Activated naive CD4-positive, alpha-beta T cell treated with anti-CD3 and anti-CD28 coated beads, Interleukin-2, amount 10 ng/mL, durations not matched to agents 7 days and 5 days (primary cell): ENCODE measurements around the gene SLC38A8.

Experiments used
- CTCF ChIA-PET: fragments of 350-600 bp; sonication (Branson Sonifier 250); formaldehyde crosslinking; loops from one replicate; lab custom pipeline; 2021; ENCODE audit warnings: antibody characterized with exemption; lab: Charles Lee
- DNase-seq: peaks from one replicate; pipeline ENCODE4 v3.0.0-alpha.2; 2020
- H3K27ac Mint-ChIP-seq: one replicate; pipeline ENCODE4 v1.8.0; 2021; ENCODE audit warnings: mild to moderate bottlenecking, moderate library complexity, mixed read lengths
- H3K27me3 Mint-ChIP-seq: one replicate; pipeline ENCODE4 v1.8.0; 2021; ENCODE audit warnings: mild to moderate bottlenecking, mixed read lengths
- H3K36me3 Mint-ChIP-seq: one replicate; pipeline ENCODE4 v1.8.0; 2021; ENCODE audit warnings: mixed read lengths
- H3K4me1 Mint-ChIP-seq: one replicate; pipeline ENCODE4 v1.8.0; 2021; ENCODE audit warnings: mixed read lengths
- H3K4me3 Mint-ChIP-seq: one replicate; pipeline ENCODE4 v1.8.0; 2021; ENCODE audit warnings: mild to moderate bottlenecking, moderate library complexity, mixed read lengths
- H3K9me3 Mint-ChIP-seq: one replicate; pipeline ENCODE4 v1.8.0; 2021; ENCODE audit warnings: mixed read lengths

The SLC38A8 gene

DNA sequence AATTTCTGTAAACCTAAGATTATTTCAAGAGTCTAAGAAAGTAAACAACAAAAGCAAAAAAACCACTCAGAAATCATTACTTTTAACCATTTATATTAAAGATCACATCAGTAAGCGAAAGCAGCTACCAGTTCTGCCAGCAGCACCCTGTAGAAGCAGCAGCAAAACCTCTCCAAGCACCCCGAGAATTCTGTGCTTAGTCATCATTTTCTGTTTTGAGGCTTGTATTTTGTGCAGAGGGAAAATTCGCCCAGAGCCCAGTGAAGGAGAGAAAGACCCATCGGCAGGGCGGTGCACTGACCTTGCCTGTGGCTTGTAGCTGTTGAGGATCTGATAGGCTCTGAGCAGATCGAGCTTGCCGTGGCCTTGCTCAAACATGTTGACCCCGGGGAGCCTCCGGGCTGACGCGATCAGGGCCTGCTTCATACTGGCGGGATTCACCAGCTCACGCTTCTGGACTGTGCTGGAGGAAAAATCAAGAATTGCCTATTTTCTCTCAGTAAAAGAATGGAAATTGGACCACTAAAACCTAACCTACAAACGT, 38.9 kb upstream of the SLC38A8 start:
- Mint-ChIP-seq H3K27ac (no peak overlapping the region), H3K27me3 (no peaks in the 10 kb centered on the region), H3K4me3 (no peak overlapping the region), H3K36me3 (peaks cover 43% of the 10 kb centered on the region), H3K9me3 (no peaks in the 10 kb centered on the region), H3K4me1 (peaks cover 15% of the 10 kb centered on the region)
- DNase-seq: no peak
- CTCF ChIA-PET: interaction anchor here (0.6 to 3.2 kb wide), 3 partner anchors 11 to 94 kb away, joined by 3 to 12 read pairs (median 3); no protein-coding TSS in a partner anchor

DNA sequence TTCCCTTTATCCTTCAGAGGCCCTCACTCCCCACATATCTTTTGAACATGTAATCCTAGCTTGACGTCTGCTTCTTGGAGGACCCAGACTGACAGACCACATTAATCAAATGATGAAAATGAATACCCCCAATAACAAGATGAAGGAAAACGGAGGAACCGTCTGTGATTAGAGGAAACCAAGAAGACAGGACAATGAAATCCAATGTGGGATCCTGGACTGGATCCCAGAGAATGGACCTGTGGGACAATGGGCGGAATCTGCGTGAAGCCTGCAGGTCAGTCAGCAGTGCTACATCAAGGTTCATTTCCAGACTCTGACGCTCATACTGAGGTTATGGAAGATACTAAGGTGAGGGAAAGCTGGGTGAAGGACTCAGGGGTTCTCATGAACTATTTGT, 38.2 kb upstream of the SLC38A8 start:
- no peaks in the 10 kb centered on the region for H3K9me3 Mint-ChIP-seq
- peaks cover 8% of the 10 kb centered on the region for H3K4me1 Mint-ChIP-seq
- CTCF ChIA-PET: interaction anchor here (1.0 to 3.2 kb wide), 2 partner anchors 10 to 95 kb away, joined by 3 to 12 read pairs; no protein-coding TSS in a partner anchor
- no peak overlapping the region for H3K4me3 Mint-ChIP-seq
- H3K36me3 Mint-ChIP-seq: peaks cover 38% of the 10 kb centered on the region
- DNase-seq: no peak
- no peak overlapping the region for H3K27ac Mint-ChIP-seq
- H3K27me3 Mint-ChIP-seq: no peaks in the 10 kb centered on the region

DNA sequence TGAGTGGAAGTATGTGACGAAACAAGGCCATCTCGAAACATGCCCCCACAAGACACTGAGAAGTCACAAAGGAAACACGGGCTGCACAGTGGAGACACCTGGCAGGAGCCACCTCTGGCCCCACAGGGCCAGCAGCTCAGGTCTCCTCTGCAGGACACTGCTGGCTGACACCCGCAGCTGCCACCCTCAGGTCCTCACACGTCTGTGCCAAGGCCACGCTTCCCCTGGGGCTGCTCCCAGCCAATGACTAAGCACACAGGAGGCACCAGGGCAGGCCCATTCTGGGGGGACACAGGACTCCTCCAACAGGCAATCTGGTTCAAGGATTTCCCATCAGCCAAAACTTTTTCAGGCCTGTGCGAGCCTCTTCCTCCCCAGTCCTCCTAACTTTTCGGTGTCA, 37.8 kb upstream of the SLC38A8 start:
- Mint-ChIP-seq H3K36me3 (peaks cover 40% of the 10 kb centered on the region), H3K4me3 (no peak overlapping the region), H3K27me3 (no peaks in the 10 kb centered on the region), H3K27ac (no peak overlapping the region), H3K9me3 (no peaks in the 10 kb centered on the region), H3K4me1 (peaks cover 6% of the 10 kb centered on the region)
- CTCF ChIA-PET: interaction anchor here (1.4 to 3.2 kb wide), 2 partner anchors 15 to 96 kb away, joined by 7 to 12 read pairs; no protein-coding TSS in a partner anchor
- DNase-seq: no peak

DNA sequence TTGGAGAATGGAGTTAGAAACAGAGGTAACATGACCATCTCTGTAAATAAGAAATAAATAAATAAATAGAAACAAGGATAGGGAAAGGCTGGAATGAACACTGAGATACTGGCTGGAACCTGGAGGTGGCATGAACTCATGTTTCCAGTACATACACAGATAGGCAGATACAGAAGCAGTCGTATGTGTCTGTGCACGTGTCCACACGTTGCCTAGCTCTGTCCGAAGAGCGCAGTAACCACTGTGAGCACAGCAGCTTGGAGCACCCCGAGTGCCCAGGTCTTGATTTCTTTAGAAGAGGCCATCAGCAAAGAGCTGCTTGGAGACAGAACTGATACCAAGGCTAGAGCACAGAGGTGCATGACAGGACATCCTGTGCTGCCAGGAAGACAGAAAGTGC, 37.1 kb upstream of the SLC38A8 start:
- Mint-ChIP-seq H3K27ac (no peak overlapping the region), H3K27me3 (no peaks in the 10 kb centered on the region), H3K9me3 (no peaks in the 10 kb centered on the region), H3K4me1 (no peaks in the 10 kb centered on the region), H3K4me3 (no peak overlapping the region), H3K36me3 (peaks cover 44% of the 10 kb centered on the region)
- DNase-seq: no peak
- CTCF ChIA-PET: interaction anchor here (0.6 to 3.2 kb wide), 3 partner anchors 14 to 96 kb away, joined by 3 to 12 read pairs (median 7); no protein-coding TSS in a partner anchor

DNA sequence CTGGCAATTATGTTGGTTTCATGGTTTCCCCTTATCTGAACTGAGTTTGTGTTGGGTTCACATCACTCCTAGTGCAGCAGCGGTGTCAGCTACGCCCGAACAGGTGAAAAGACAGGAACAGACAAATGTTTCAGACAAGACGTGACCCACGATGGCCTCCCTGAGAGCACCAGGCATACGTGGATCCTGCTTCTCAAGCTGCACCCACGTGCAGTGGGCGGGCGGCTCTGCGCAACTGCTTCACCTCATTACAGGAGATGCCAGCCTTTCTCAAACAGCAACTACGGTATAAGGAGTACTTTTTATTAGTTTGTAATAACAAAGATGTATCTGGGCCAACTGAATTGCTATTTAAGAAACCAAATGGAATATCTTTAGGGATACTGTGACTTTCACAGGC, 32.8 kb upstream of the SLC38A8 start:
- Mint-ChIP-seq H3K4me3 (no peak overlapping the region), H3K36me3 (peaks cover 46% of the 10 kb centered on the region), H3K27me3 (no peaks in the 10 kb centered on the region), H3K27ac (no peak overlapping the region), H3K4me1 (no peaks in the 10 kb centered on the region), H3K9me3 (no peaks in the 10 kb centered on the region)
- DNase-seq: no peak
- CTCF ChIA-PET: interaction anchor here (0.7 to 0.9 kb wide), 3 partner anchors 10 to 119 kb away, joined by 3 to 4 read pairs (median 3); no protein-coding TSS in a partner anchor

DNA sequence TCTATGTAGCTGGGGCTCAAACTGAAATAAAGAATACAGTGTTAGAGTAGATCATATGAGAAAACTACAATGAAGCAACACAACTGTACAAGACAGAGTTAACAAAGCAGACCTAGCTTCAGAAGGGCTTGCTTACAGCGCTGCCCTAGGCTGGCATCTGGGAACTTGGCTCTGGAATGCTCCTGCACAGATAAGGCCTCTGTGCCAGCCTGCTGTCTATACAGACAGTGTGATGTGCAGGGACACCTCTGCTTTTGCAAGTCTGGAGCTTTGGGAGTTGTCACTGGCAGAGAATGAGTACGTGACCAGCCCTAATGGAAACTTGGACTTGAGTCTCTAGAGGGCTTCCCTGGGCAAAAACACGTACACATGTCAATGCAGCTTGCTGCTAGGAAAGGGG, 32.1 kb upstream of the SLC38A8 start:
- no peak overlapping the region for H3K27ac Mint-ChIP-seq
- CTCF ChIA-PET: interaction anchor here (0.7 to 0.9 kb wide), 3 partner anchors 11 to 118 kb away, joined by 3 to 4 read pairs (median 3); no protein-coding TSS in a partner anchor
- H3K4me3 Mint-ChIP-seq: no peak overlapping the region
- H3K36me3 Mint-ChIP-seq: peaks cover 48% of the 10 kb centered on the region
- no peak for DNase-seq
- no peaks in the 10 kb centered on the region for H3K4me1 Mint-ChIP-seq
- no peaks in the 10 kb centered on the region for H3K27me3 Mint-ChIP-seq
- no peaks in the 10 kb centered on the region for H3K9me3 Mint-ChIP-seq

DNA sequence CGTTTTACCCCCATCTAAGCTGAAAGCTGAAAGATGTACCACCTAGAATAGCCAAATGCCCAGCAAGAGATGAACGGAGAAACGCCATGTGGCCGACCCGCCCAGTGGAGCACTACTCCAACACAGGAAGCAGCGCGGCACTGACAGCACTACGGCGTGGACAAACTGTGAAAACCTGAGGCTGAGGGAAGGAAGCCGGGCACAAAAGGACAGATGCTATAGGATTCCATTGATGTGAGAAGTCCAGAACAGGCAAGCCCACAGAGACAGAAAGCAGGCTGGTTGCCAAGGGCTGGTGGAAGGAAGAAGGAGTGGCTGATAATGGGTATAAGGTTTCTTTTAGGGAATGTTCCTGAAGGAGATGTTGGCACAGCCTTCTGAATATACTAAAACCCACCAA, 29.4 kb upstream of the SLC38A8 start:
- H3K36me3 Mint-ChIP-seq: peaks cover 60% of the 10 kb centered on the region
- DNase-seq: no peak
- no peaks in the 10 kb centered on the region for H3K27me3 Mint-ChIP-seq
- CTCF ChIA-PET: no interaction called here
- no peaks in the 10 kb centered on the region for H3K4me1 Mint-ChIP-seq
- H3K9me3 Mint-ChIP-seq: no peaks in the 10 kb centered on the region
- no peak overlapping the region for H3K4me3 Mint-ChIP-seq
- H3K27ac Mint-ChIP-seq: no peak overlapping the region

DNA sequence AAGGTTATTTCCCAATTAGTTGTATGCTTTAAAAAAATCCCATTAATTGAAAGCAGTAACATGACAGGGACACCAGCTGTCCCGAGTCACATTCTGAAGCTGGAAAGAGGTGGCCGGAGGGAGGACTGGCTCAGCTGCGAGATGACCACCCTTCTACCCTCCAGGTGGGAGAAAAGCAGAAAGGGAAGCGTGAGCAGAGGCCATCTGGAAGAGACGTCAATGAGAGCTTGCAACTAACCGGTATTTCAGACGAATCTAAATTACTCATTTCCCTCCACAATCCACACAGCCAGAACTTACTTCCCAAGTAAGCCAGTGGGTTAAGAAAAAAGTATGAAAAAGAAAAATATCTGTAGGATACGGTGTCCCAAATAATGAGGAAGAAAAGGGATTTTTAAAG, 28.5 kb upstream of the SLC38A8 start:
- CTCF ChIA-PET: interaction anchor here (1.4 to 1.9 kb wide), 2 partner anchors 10 to 114 kb away, joined by 3 to 7 read pairs; no protein-coding TSS in a partner anchor
- peaks cover 60% of the 10 kb centered on the region for H3K36me3 Mint-ChIP-seq
- DNase-seq: no peak

DNA sequence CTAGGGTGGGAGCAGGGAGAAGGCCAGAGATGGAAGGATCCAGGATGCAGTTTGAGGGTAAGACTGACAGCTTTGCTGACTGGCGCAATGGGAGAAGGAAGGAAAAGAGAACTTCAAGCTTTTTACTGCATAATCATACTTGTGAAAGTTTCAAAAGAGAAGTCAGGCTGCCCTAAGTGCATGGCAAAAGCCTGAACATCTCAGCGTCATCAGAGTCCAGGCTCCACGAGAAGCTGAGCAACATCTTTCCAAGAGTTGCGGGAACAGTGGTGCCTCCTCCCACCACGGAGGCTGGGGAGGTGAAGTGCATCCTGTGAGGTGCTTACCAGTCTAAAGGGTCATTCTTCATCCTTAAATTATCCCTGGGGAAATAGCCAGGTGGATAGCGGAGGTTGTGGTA, 26.9 kb upstream of the SLC38A8 start:
- no peak overlapping the region for H3K27ac Mint-ChIP-seq
- no peak overlapping the region for H3K4me3 Mint-ChIP-seq
- peaks cover 2% of the 10 kb centered on the region for H3K4me1 Mint-ChIP-seq
- DNase-seq: no peak
- no peaks in the 10 kb centered on the region for H3K9me3 Mint-ChIP-seq
- CTCF ChIA-PET: interaction anchor here (0.9 to 1.9 kb wide), 7 partner anchors 12 to 117 kb away, joined by 3 to 7 read pairs (median 3); partner anchors contain the start of genes OSGIN1 and TAF1C
- H3K27me3 Mint-ChIP-seq: no peaks in the 10 kb centered on the region
- H3K36me3 Mint-ChIP-seq: peaks cover 57% of the 10 kb centered on the region

More for the DNA sequence above, 28.5 kb upstream of the SLC38A8 start:
- no peak overlapping the region for H3K4me3 Mint-ChIP-seq
- no peaks in the 10 kb centered on the region for H3K27me3 Mint-ChIP-seq
- H3K9me3 Mint-ChIP-seq: no peaks in the 10 kb centered on the region
- H3K4me1 Mint-ChIP-seq: peaks cover 2% of the 10 kb centered on the region
- H3K27ac Mint-ChIP-seq: no peak overlapping the region

DNA sequence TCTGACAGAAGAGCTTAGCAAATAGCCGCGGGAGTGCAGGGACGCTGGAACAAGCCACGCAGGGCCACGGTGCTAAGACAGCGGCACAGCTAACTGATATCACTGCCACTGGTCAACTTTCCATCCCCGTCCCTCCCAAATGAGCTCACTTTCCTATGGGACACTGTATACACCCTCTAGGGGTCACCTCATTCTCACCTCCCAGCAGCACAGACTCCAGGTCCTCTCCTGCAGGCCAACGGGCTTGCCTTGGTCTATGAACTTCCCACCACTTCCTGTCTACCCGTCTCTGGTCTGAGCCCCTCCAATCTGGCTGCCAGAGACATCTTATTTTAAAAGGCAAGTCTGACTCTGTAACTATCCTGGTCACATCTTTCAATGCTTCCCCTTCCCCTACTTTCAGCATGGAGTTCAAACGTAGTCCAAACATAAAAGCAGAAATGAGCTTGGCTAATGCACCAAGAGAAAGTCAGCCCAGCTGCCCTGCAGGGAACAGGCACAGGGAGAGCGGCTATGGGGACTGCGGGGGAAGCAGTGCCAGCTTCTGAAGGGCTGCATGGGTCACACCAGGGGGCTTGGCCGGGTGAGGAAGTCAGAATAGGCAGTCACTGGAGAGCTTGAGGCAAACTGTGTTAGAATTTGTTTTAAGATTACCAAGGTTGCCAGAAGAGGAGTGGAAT, 26.3 kb upstream of the SLC38A8 start:
- H3K4me3 Mint-ChIP-seq: no peak overlapping the region
- H3K9me3 Mint-ChIP-seq: no peaks in the 10 kb centered on the region
- H3K36me3 Mint-ChIP-seq: peaks cover 53% of the 10 kb centered on the region
- H3K4me1 Mint-ChIP-seq: peaks cover 2% of the 10 kb centered on the region
- H3K27ac Mint-ChIP-seq: no peak overlapping the region
- H3K27me3 Mint-ChIP-seq: no peaks in the 10 kb centered on the region
- CTCF ChIA-PET: interaction anchor here (0.9 to 1.4 kb wide), 3 partner anchors 18 to 115 kb away, joined by 3 to 4 read pairs (median 3); partner anchors contain the start of gene OSGIN1
- DNase-seq: no peak

DNA sequence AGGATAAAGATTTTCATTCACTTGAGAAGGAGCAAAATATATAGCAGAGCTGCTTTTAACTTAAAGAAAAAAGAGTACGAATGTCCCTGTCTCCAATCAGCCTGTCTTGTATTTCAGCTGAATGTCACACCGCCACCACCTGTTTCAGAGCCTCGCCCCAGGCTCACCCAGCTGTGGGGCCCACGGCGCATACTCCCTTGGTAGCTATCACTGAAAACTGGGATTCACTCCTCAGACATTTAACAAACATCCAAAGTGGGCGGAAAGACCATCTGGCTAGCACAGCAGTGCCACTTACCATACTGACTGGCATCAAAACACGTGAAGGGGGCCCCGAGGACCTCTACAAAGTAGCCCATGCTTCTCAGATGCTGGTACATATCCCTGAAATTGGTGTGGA, 25.4 kb upstream of the SLC38A8 start:
- Mint-ChIP-seq H3K4me1 (peaks cover 2% of the 10 kb centered on the region), H3K9me3 (no peaks in the 10 kb centered on the region), H3K27ac (no peak overlapping the region), H3K36me3 (peaks cover 58% of the 10 kb centered on the region), H3K27me3 (no peaks in the 10 kb centered on the region), H3K4me3 (no peak overlapping the region)
- DNase-seq: no peak
- CTCF ChIA-PET: interaction anchor here (1.0 to 1.6 kb wide), 2 partner anchors 10 to 17 kb away, joined by 3 to 4 read pairs; no protein-coding TSS in a partner anchor

DNA sequence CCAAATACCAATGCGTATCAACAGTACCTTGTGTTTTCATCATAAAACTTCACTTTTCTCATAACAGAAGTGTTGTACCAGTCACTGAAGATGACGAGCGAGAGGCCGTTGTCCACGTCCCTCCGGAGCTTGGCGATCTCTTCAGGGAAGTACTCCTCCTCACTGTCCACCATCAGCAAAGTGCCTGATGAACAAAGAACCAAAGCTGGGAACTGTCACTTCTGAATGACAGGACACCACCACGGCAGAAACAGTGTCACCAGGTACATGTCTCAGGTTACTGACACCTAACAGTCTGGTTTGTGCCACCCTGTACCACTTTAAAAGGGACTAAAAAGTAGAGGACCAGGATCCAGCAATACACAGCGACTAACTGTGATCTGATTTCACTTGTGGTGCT, 25.0 kb upstream of the SLC38A8 start:
- DNase-seq: no peak
- CTCF ChIA-PET: interaction anchor here (1.0 to 1.6 kb wide), 2 partner anchors 10 to 17 kb away, joined by 3 to 4 read pairs; no protein-coding TSS in a partner anchor
- no peaks in the 10 kb centered on the region for H3K27me3 Mint-ChIP-seq
- H3K4me1 Mint-ChIP-seq: peaks cover 2% of the 10 kb centered on the region
- no peak overlapping the region for H3K27ac Mint-ChIP-seq
- H3K9me3 Mint-ChIP-seq: no peaks in the 10 kb centered on the region
- peaks cover 62% of the 10 kb centered on the region for H3K36me3 Mint-ChIP-seq
- H3K4me3 Mint-ChIP-seq: no peak overlapping the region

DNA sequence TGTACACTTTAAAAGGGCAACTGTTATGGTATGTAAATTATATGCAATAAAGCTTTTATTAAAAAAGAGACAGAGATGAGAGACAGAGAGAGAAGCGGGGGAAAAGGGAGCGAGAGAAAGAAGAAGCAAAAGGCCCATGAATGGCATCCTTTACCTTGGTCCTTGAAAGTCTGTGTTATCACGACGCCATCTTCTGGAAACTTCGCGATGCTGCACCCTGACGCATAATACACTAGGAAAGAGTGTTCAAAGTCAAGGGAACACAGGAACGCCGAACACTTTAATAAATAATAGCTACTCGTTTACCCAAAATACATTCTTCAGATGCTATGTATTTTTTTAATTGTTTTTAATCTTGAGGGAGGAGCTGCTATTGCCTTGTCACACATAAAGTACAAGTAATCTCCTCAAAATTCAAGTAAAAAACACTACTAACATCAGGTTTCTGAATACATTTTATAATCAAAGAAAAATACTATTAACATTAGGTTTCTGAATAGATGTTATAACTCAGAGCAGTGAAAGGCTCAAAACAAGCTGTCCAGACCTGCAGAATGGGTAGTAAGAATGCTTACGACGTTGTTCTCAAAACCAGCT, 23.0 kb upstream of the SLC38A8 start:
- H3K27me3 Mint-ChIP-seq: no peaks in the 10 kb centered on the region
- H3K4me3 Mint-ChIP-seq: no peak overlapping the region
- H3K36me3 Mint-ChIP-seq: peaks cover 60% of the 10 kb centered on the region
- peak; percentile 61 for DNase-seq
- no peak overlapping the region for H3K27ac Mint-ChIP-seq
- peaks cover 2% of the 10 kb centered on the region for H3K4me1 Mint-ChIP-seq
- H3K9me3 Mint-ChIP-seq: no peaks in the 10 kb centered on the region
- CTCF ChIA-PET: interaction anchor here (0.6 to 4.5 kb wide), 24 partner anchors 10 to 774 kb away, joined by 3 to 54 read pairs (median 4); partner anchors contain the start of genes MBTPS1, OSGIN1, SLC38A8 and TAF1C

DNA sequence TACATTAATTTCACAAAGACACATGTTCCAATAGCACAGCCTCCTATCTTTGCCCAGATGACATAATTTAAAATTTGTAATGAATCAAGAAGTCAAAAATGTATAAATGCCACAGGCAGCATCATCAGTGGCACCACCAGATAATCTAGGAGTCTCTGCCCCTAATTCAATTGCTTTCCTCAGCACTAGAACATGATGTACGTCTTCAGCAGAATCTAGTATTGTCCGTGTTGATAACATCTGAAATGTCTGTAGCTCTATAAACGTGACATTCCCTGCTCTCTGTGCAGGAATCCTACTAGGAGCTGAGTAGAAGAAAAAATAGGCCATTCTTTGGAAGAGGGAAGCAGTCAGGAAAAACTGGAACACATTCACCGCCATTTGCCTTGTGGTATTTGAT, 21.4 kb upstream of the SLC38A8 start:
- no peaks in the 10 kb centered on the region for H3K27me3 Mint-ChIP-seq
- no peak overlapping the region for H3K4me3 Mint-ChIP-seq
- peaks cover 2% of the 10 kb centered on the region for H3K4me1 Mint-ChIP-seq
- peaks cover 49% of the 10 kb centered on the region for H3K36me3 Mint-ChIP-seq
- no peak for DNase-seq
- no peak overlapping the region for H3K27ac Mint-ChIP-seq
- CTCF ChIA-PET: interaction anchor here (0.9 to 4.5 kb wide), 9 partner anchors 24 to 237 kb away, joined by 3 to 54 read pairs (median 4); partner anchors contain the start of genes OSGIN1 and TAF1C
- no peaks in the 10 kb centered on the region for H3K9me3 Mint-ChIP-seq
